Retinal pigment epithelial cell (primary cell): ENCODE data around the gene OPN5.
A peak's percentile ranks its signal among the peaks of the same experiment; 100 is the strongest.
"Not testable (repeated sequence)": the region's sequence is repeated elsewhere in the genome, so short reads cannot be mapped to it uniquely, and the experiment has no call there.

Source experiments
- DNase-seq: peaks from one replicate; pipeline ENCODE4 v3.0.0-alpha.2; 2010; ENCODE audit warnings: low read depth
- H3K4me3 ChIP-seq: 2 replicates; pipeline ENCODE4 v1.5.1; 2011; ENCODE audit warnings: mild to moderate bottlenecking, low read length, control low read depth, moderate library complexity
- TF ChIP-seq, protein P1 (sequence below): conservative IDR thresholded peaks from 2 replicates; pipeline ENCODE4 v1.5.1; 2011; ENCODE audit warnings: low read depth, low read length, control low read depth, inconsistent platforms

Gene OPN5

DNA sequence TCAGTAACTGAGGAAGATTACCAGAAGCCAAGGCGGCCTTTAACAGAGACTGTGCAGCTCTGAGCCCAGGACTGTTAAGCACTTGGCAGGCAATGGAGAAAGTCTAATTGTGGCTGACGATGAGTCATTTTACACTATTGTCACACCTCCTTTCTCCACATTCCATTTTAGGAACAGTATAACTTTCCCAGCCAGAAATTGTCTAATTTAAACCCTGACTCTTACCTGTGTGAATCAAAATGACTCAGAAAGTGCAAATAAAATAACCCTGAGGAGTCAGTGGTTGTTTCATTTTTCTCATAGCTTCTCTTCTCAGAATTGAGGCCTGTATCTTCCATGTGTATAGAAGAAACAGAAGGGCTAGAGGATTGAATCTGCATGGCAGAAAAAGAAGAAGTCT, 40.0 kb upstream of the OPN5 start:
- TF ChIP-seq, protein P1, sequence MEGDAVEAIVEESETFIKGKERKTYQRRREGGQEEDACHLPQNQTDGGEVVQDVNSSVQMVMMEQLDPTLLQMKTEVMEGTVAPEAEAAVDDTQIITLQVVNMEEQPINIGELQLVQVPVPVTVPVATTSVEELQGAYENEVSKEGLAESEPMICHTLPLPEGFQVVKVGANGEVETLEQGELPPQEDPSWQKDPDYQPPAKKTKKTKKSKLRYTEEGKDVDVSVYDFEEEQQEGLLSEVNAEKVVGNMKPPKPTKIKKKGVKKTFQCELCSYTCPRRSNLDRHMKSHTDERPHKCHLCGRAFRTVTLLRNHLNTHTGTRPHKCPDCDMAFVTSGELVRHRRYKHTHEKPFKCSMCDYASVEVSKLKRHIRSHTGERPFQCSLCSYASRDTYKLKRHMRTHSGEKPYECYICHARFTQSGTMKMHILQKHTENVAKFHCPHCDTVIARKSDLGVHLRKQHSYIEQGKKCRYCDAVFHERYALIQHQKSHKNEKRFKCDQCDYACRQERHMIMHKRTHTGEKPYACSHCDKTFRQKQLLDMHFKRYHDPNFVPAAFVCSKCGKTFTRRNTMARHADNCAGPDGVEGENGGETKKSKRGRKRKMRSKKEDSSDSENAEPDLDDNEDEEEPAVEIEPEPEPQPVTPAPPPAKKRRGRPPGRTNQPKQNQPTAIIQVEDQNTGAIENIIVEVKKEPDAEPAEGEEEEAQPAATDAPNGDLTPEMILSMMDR, result no peak
- DNase-seq, result peak; percentile 68
- H3K4me3 ChIP-seq, result no peak overlapping the region

DNA sequence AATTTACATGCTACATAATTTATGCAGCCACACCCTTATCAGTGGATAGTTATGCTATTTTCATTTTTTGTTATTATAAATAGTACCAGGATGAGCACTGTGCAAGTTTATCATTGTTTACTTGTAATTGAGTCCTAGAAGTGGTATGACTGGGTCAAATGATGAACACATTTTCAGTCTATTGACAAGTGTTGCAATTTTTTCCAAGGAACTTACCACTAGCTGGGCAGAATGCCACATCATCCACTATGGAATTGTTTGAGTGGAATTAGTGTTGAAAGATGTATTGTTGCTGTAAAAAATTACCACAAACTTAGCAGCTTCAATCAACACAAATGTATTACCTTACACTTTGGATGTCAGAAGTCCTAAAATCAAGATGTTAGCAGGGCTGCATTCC, 38.1 kb upstream of the OPN5 start:
- DNase-seq, result no peak
- TF ChIP-seq, protein P1, result no peak
- H3K4me3 ChIP-seq, result no peak overlapping the region

DNA sequence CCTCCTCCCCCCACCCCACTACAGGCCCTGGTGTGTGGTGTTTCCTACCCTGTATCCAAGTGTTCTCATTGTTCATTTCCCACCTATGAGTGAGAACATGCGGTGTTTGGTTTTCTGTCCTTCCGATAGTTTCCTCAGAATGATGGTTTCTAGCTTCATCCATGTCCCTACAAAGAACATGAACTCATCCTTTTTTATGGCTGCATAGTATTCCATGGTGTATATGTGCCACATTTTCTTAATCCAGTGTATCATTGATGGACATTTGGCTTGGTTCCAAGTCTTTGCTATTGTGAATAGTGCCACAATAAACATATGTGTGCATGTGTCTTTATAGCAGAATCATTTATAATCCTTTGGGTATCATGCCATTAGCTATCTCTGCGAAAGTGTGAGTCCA, 36.6 kb upstream of the OPN5 start:
- not testable (repeated sequence) for H3K4me3 ChIP-seq, DNase-seq

GRCh38 chr6:47749757-47750156, 32.1 kb upstream of the OPN5 start:
- DNase-seq, result no peak
- TF ChIP-seq, protein P1, result no peak
- H3K4me3 ChIP-seq, result no peak overlapping the region

DNA sequence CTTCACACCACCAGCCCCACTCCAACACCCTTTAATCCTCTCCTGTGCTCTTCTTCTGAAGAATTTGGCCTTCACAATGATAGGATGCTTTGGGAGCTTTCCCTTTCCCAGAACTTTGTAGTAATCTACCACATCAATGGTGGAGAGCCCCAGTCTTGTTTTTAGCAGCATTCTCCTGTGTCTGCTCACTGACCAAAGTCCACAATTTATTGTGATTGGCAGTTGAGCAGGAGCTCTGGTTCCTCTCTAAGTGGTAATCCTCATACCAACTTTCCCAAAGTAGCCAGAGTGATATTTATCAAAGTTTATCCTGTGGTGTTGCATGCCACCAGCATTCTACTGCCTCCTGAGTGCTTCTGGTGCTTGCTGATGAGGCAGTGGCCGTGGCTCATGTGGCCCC, 29.0 kb upstream of the OPN5 start:
- TF ChIP-seq, protein P1, result no peak
- no peak overlapping the region for H3K4me3 ChIP-seq
- DNase-seq, result no peak

DNA sequence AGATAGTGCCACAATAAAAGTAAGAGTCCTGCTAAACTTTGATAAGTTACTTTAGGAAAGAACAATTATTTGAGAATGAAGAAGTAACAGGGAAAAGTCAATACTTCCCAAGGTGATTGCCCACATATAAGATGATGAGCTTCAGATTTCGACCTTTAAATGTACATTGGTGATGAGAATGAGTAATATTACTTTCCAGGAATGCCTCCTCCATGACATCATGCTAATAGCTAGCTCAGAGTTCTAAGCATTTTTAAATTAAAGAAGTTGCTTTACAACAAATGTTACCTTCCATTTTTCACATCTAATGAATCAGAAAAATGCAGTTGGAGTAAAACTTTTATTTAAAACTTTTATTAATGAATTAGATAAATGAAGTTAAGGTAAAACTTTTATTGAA, 22.5 kb upstream of the OPN5 start:
- TF ChIP-seq, protein P1, result no peak
- H3K4me3 ChIP-seq, result no peak overlapping the region
- DNase-seq, result no peak

- TF ChIP-seq, protein P1, result no peak
- no peak overlapping the region for H3K4me3 ChIP-seq
- peak; percentile 81 for DNase-seq
Measured at GRCh38 chr6:47762502-47762901, 19.3 kb upstream of the OPN5 start.

DNA sequence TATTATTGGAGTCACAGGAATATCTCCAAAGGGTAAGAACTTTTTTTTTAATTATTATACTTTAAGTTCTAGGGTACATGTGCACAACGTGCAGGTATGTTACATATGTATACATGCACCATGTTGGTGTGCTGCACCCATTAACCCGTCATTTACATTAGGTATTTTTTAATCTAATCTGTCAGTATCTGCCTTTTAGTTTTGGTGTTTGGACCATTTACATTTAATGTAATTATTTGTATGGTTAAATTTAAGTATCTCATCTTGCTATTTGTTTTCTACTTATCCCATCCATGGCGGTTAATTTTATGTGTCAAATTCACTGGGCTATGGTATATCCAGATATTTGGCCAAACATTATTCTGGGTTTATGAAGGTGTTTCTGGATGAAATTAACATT, 15.4 kb upstream of the OPN5 start:
- no peak overlapping the region for H3K4me3 ChIP-seq
- no peak for DNase-seq
- TF ChIP-seq, protein P1, result no peak
